HepG2 (cell line): ENCODE measurements around the gene RAD9A. TPM values are rescaled to one million over a fixed set of nuclear protein-coding genes. Genes with fewer than 3 reads are reported as not detected.

ENCODE experiments used
- AGO1 ChIP-seq: fragments of 200-400 bp; formaldehyde crosslinking; IDR thresholded peaks from 2 replicates; pipeline ENCODE4 v1.6.1; 2017; ENCODE audit warnings: mild to moderate bottlenecking, low read depth, low read length, moderate library complexity; ENCODE audit not compliant: poor library complexity, severe bottlenecking
- BORCS8-MEF2B ChIP-seq: sonication (generic); formaldehyde crosslinking; IDR thresholded peaks from 2 replicates; pipeline ENCODE4 v1.8.0; 2022; ENCODE audit warnings: mild to moderate bottlenecking, missing genetic modification reagents
- DNMT1 ChIP-seq: sonication (generic); formaldehyde crosslinking; IDR thresholded peaks from 2 replicates; pipeline ENCODE4 v1.5.1; 2020; ENCODE audit warnings: mild to moderate bottlenecking, missing genetic modification reagents
- DZIP1 ChIP-seq: sonication (generic); formaldehyde crosslinking; IDR thresholded peaks from 2 replicates; pipeline ENCODE4 v1.5.0; 2020; ENCODE audit warnings: mild to moderate bottlenecking, missing genetic modification reagents
- ELF4 ChIP-seq: sonication (generic); formaldehyde crosslinking; IDR thresholded peaks from 2 replicates; pipeline ENCODE4 v1.5.0; 2020; ENCODE audit warnings: missing genetic modification reagents, mild to moderate bottlenecking, moderate library complexity, borderline replicate concordance
- ETS1 ChIP-seq: sonication (generic); formaldehyde crosslinking; IDR thresholded peaks from 2 replicates; pipeline ENCODE4 v1.4.0; 2020; ENCODE audit warnings: missing genetic modification reagents
- HDAC6 ChIP-seq: fragments of 200-600 bp; sonication (generic); IDR thresholded peaks from 2 replicates; pipeline ENCODE4 v1.7.0; 2017; ENCODE audit warnings: mild to moderate bottlenecking, antibody characterized with exemption, low read length, low read depth
- JDP2 ChIP-seq: sonication (generic); formaldehyde crosslinking; IDR thresholded peaks from 2 replicates; pipeline ENCODE4 v1.8.1; 2022; ENCODE audit warnings: missing genetic modification reagents, borderline replicate concordance
- KAT2B ChIP-seq: fragments of 150-350 bp; IDR thresholded peaks from 2 replicates; pipeline ENCODE4 v1.6.1; 2014; ENCODE audit warnings: low read depth, low read length, borderline replicate concordance
- KDM1A ChIP-seq: IDR thresholded peaks from 2 replicates; pipeline ENCODE4 v1.6.1; 2016; ENCODE audit warnings: missing compliant biosample characterization
- KLF16 ChIP-seq, 2 experiments: sonication (generic) in 1 of 2; formaldehyde crosslinking in 1 of 2; IDR thresholded peaks; 2 replicates each; pipeline versions ENCODE4 v1.6.1 to v1.8.0; 2016 to 2023; ENCODE audit warnings: missing genetic modification reagents in 2 of 2, missing compliant biosample characterization in 1 of 2
- MAFF ChIP-seq: IDR thresholded peaks from 2 replicates; pipeline ENCODE4 v1.6.1; 2011; ENCODE audit warnings: low read depth, low read length, improper control_type of control experiment
- RCOR2 ChIP-seq: IDR thresholded peaks from 2 replicates; pipeline ENCODE4 v1.6.1; 2016; ENCODE audit warnings: missing biosample characterization, missing genetic modification reagents
- TAF15 ChIP-seq: fragments of 200-400 bp; formaldehyde crosslinking; IDR thresholded peaks from one replicate; pipeline ENCODE4 v1.6.1; 2018; ENCODE audit warnings: mild to moderate bottlenecking, low read depth, low read length; ENCODE audit not compliant: poor library complexity, severe bottlenecking
- TBX2 ChIP-seq: sonication (generic); formaldehyde crosslinking; IDR thresholded peaks from 2 replicates; pipeline ENCODE4 v1.5.0; 2020; ENCODE audit warnings: missing genetic modification reagents, mild to moderate bottlenecking, borderline replicate concordance
- TEAD3 ChIP-seq: optimal IDR thresholded peaks from 2 replicates; pipeline ENCODE3; 2016; ENCODE audit warnings: borderline replicate concordance
- ZC3H4 ChIP-seq: sonication (generic); formaldehyde crosslinking; IDR thresholded peaks from 2 replicates; pipeline ENCODE4 v1.4.0; 2020; ENCODE audit warnings: missing genetic modification reagents, borderline replicate concordance
- ZFYVE20 ChIP-seq: sonication (generic); formaldehyde crosslinking; IDR thresholded peaks from 2 replicates; pipeline ENCODE4 v1.8.0; 2023; ENCODE audit warnings: low read depth, mild to moderate bottlenecking, moderate library complexity, missing genetic modification reagents, borderline replicate concordance
- ZNF562 ChIP-seq: sonication (generic); formaldehyde crosslinking; IDR thresholded peaks from 2 replicates; pipeline ENCODE4 v1.8.0; 2022; ENCODE audit warnings: missing genetic modification reagents, borderline replicate concordance
- ZNF75D ChIP-seq: sonication (generic); formaldehyde crosslinking; IDR thresholded peaks from 2 replicates; pipeline ENCODE4 v1.8.1; 2023; ENCODE audit warnings: missing genetic modification reagents, mild to moderate bottlenecking, borderline replicate concordance
- ZNF788 ChIP-seq: sonication (generic); formaldehyde crosslinking; IDR thresholded peaks from 2 replicates; pipeline ENCODE4 v1.5.0; 2020; ENCODE audit warnings: mild to moderate bottlenecking, missing genetic modification reagents, borderline replicate concordance
- ZNF841 ChIP-seq: sonication (generic); formaldehyde crosslinking; IDR thresholded peaks from 2 replicates; pipeline ENCODE4 v1.8.1; 2023; ENCODE audit warnings: missing genetic modification reagents, borderline replicate concordance
- polyA plus RNA-seq, 8 experiments: library from polyadenylated mRNA; depleted of rRNA in 3 of 8; stranded (reverse) in 7 of 8; unstranded in 1 of 8; fragments of >200 nt; fragmentation: Illumina TruSeq in 4 of 8; extraction: Trizol in 4 of 8; gene quantifications; 2 replicates each; pipeline versions ENCODE4 v1.2.1 to v1.2.3, GENCODE V29; 2011 to 2016; ENCODE audit warnings: low read depth in 4 of 8, missing spikeins in 1 of 8, mixed read lengths in 1 of 8; ENCODE audit not compliant: insufficient read depth in 1 of 8
- total RNA-seq, 5 experiments: library from RNA; depleted of rRNA; stranded (reverse); fragments of >200 nt; fragmentation: Illumina TruSeq; extraction: Trizol; gene quantifications; 2 replicates each; pipeline ENCODE4 v1.2.3, GENCODE V29; 2016; ENCODE audit warnings: low read depth in 1 of 5
- TF ChIP-seq, protein P1 (sequence below): sonication (generic); formaldehyde crosslinking; IDR thresholded peaks from 2 replicates; pipeline ENCODE4 v1.5.0; 2020; ENCODE audit warnings: mild to moderate bottlenecking, missing genetic modification reagents, borderline replicate concordance

The RAD9A gene
- total and polyA plus RNA-seq, 2 of the 13 experiments (the other 11 are each of a cell fraction or from before 2014, with no cell fraction given) = 10.1 to 15.7 TPM

- TF ChIP-seq, protein P1, sequence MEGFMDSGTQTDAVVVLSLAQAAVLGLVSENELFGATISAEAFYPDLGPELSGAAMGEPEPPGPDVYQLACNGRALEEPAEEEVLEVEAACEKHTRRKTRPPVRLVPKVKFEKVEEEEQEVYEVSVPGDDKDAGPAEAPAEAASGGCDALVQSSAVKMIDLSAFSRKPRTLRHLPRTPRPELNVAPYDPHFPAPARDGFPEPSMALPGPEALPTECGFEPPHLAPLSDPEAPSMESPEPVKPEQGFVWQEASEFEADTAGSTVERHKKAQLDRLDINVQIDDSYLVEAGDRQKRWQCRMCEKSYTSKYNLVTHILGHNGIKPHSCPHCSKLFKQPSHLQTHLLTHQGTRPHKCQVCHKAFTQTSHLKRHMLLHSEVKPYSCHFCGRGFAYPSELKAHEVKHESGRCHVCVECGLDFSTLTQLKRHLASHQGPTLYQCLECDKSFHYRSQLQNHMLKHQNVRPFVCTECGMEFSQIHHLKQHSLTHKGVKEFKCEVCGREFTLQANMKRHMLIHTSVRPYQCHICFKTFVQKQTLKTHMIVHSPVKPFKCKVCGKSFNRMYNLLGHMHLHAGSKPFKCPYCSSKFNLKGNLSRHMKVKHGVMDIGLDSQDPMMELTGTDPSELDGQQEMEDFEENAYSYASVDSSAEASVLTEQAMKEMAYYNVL = peak; percentile 83; the same call in 1 of the 2 replicates
- TF ChIP-seq BORCS8-MEF2B (CRISPR knock-in tag) = peak; percentile 97
- TF ChIP-seq KAT2B = no peak
- no peak for TF ChIP-seq ELF4 (CRISPR knock-in tag)
- TF ChIP-seq RCOR2 (CRISPR knock-in tag) = 0 out of 2 replicates have a peak, but pooled peaks have one; percentile 31
- TF ChIP-seq HDAC6 = no peak
- peak; percentile 53 for TF ChIP-seq TEAD3 (CRISPR knock-in tag)
- no peak for TF ChIP-seq ZC3H4 (CRISPR knock-in tag)
- no peak for TF ChIP-seq KDM1A
- TF ChIP-seq TAF15 = no peak
- TF ChIP-seq AGO1 = no peak
- peak; percentile 79; the same call in 1 of the 2 replicates for TF ChIP-seq ZNF788
- peak in 1 of 2 experiments; percentile 84; a peak in 3 of 4 replicates for TF ChIP-seq KLF16 (CRISPR knock-in tag; IDR thresholded peaks at IDR 0.05)
- no peak for TF ChIP-seq MAFF
- no peak for TF ChIP-seq DNMT1 (CRISPR knock-in tag)
- no peak for TF ChIP-seq JDP2 (CRISPR knock-in tag)
- TF ChIP-seq ZNF562 = peak; percentile 74; the same call in 1 of the 2 replicates
- TF ChIP-seq ZNF841 (CRISPR knock-in tag) = peak; percentile 52; the same call in 1 of the 2 replicates
- peak; percentile 89 for TF ChIP-seq TBX2
- TF ChIP-seq ETS1 (CRISPR knock-in tag) = no peak
- TF ChIP-seq ZNF75D (CRISPR knock-in tag) = no peak
- TF ChIP-seq DZIP1 (CRISPR knock-in tag) = peak; percentile 66; the same call in 1 of the 2 replicates
- peak; percentile 87; the same call in 1 of the 2 replicates for TF ChIP-seq ZFYVE20 (CRISPR knock-in tag)
Measured at GRCh38 chr11:67391304-67392182, at the start of gene RAD9A (continued).
